Heart left ventricle (tissue), 16 donors: ENCODE results near the gene PADI4. TPM values are rescaled to one million over a fixed set of nuclear protein-coding genes. Genes with fewer than 3 reads are reported as not detected.
"Not testable (repeated sequence)": the region's sequence is repeated elsewhere in the genome, so short reads cannot be mapped to it uniquely, and the experiment has no call there.

Experiments used
- ATAC-seq, 4 donors: fragments of 200-7000 bp; cut with Tn5 transposase; one replicate each; pipeline ENCODE4 v1.9.1; 2020 to 2022; ENCODE audit warnings: moderate library complexity in 4 of 4, mild to moderate bottlenecking in 3 of 4, moderate number of reproducible peaks in 1 of 4
- DNase-seq, 5 donors: peaks; one replicate each; pipeline ENCODE4 v3.0.0-alpha.2; 2020
- H3K27ac ChIP-seq, 12 donors: fragments of 200-600 bp; sonication (generic) in 4 of 12; one replicate each; pipeline versions ENCODE4 v1.5.0 to v1.8.0; 2016 to 2022; ENCODE audit warnings: mild to moderate bottlenecking in 2 of 12
- H3K27me3 ChIP-seq, 9 donors: fragments of 200-600 bp; sonication (generic) in 2 of 9; one replicate each; pipeline versions ENCODE4 v1.5.1 to v1.8.0; 2016 to 2022; ENCODE audit warnings: mild to moderate bottlenecking in 3 of 9
- H3K36me3 ChIP-seq, 9 donors: fragments of 200-600 bp; sonication (generic) in 2 of 9; one replicate each; pipeline versions ENCODE4 v1.5.0 to v1.8.0; 2018 to 2022; ENCODE audit warnings: mild to moderate bottlenecking in 2 of 9
- H3K4me1 ChIP-seq, 12 donors: fragments of 200-600 bp; sonication (generic) in 4 of 12; one replicate each; pipeline versions ENCODE4 v1.5.0 to v1.8.0; 2016 to 2022; ENCODE audit warnings: mild to moderate bottlenecking in 3 of 12
- H3K4me3 ChIP-seq, 12 donors: fragments of 200-600 bp; sonication (generic) in 4 of 12; one replicate each; pipeline versions ENCODE4 v1.5.0 to v1.8.0; 2017 to 2022; ENCODE audit warnings: mild to moderate bottlenecking in 9 of 12, moderate library complexity in 4 of 12
- H3K9me3 ChIP-seq, 12 donors: fragments of 200-600 bp; sonication (generic) in 4 of 12; one replicate each; pipeline versions ENCODE4 v1.5.0 to v1.8.0; 2016 to 2022; ENCODE audit warnings: mild to moderate bottlenecking in 1 of 12
- CTCF ChIP-seq, 12 donors: fragments of 200-600 bp; sonication (generic) in 4 of 12; IDR thresholded peaks; one replicate each; pipeline versions ENCODE4 v1.5.0 to v1.8.0; 2018 to 2022; ENCODE audit warnings: antibody characterized with exemption in 12 of 12, mild to moderate bottlenecking in 5 of 12
- POLR2A ChIP-seq, 2 donors: fragments of 450-650 bp; IDR thresholded peaks; one replicate each; pipeline ENCODE4 v1.6.1; 2017; ENCODE audit warnings: antibody characterized with exemption in 2 of 2, mild to moderate bottlenecking in 2 of 2, moderate library complexity in 2 of 2
- WGBS, 4 donors: extraction: QIAGEN DNeasy Blood & Tissue Kit in 2 of 4; methylation state at CpG; one replicate each; pipeline versions ENCODE4 v1.1.5 to v1.1.7; 2013 to 2018; 5-methylcytosine and 5-hydroxymethylcytosine counted together
- intact Hi-C, 10 donors: fragments of 100-400 bp; cut with DNase I; formaldehyde crosslinking; loops; one replicate each; pipeline versions ENCODE4 v1.11.1 to v1.14.2; 2022
- polyA plus RNA-seq, 2 donors: library from polyadenylated mRNA; stranded (reverse); fragments of 200-250 nt; gene quantifications; one replicate each; pipeline ENCODE4 v1.2.3, GENCODE V29; 2013
- total RNA-seq, 9 donors: library from RNA; depleted of rRNA in 2 of 9; stranded (reverse); fragments of >200 nt in 2 of 9; fragmentation: NEBNext Ultra II Directional in 3 of 9; extraction: Animal tissue kit (Norgen Biotek cat#: 25700) in 3 of 9; gene quantifications; one replicate each; pipeline versions ENCODE4 v1.1.0 to v1.2.4, GENCODE V29; 2016 to 2023
- donor health status: ischemic (EF 13 %, LVEDD 7.1; RV severe dilation, severe dysfunction).
- donor health status: healthy with polysubstance abuse.
- donor health status: DM: no; HTN: yes; CAD: no.
- donor health status: DM: no; HTN: no; CAD: no.
- donor health status: ischemic (EF 25% LVEDD 6.9; RV normal size, moderate dysfunction).
- donor health status: ischemic (EF 25% LVEDD 5.7; RV mildly dilated, moderate dysfunction).
- donor health status: healthy.
- donor health status: DM: yes; HTN: yes; CAD: no.
- donor health status: ischemic (EF 35%, LVEDD 5.7; RV mildly dilated, moderate dysfunction).
- donor health status: nonischemic (EF 11% LVEDD 7.7; RV severe dilation, severe dysfunction).
- donor health status: DM: yes; HTN: yes; CAD: no.
- donor health status: PGD.
- donor health status: ischemic (EF 29% LVEDD 5.4; RV normal size, mild dysfunction).
- donor health status: nonischemic (EF 23%, LVEDD 6.1; RV moderate dilation, normal function).

The PADI4 gene
- total and polyA plus RNA-seq, 11 donors = 0.08 to 2.3 (median 0.35) TPM; not detected in 2

GRCh38 chr1:17338706-17339493 is 30.9 kb downstream of the PADI4 start:
- ATAC-seq = no peak
- peaks cover 0 to 2% (median 0%) of the 10 kb centered on the region in 12 donors for H3K9me3 ChIP-seq
- no peak overlapping the region for H3K4me3 ChIP-seq
- H3K27ac ChIP-seq = no peak overlapping the region
- peaks cover 0 to 39% (median 0%) of the 10 kb centered on the region in 9 donors for H3K27me3 ChIP-seq
- H3K4me1 ChIP-seq = no peaks in the 10 kb centered on the region
- 69 to 74% (median 71%) methylated on average over 15 of the region's 15 CpGs for WGBS, 4 donors
- H3K36me3 ChIP-seq = no peaks in the 10 kb centered on the region
- intact Hi-C loops = loop anchor here in 7 of 10 donors (5.0 to 10.0 kb wide), 4 partner anchors 212 to 282 kb away; no protein-coding TSS in a partner anchor
- TF ChIP-seq CTCF (IDR thresholded peaks at IDR 0.05) (no peak), POLR2A (IDR thresholded peaks at IDR 0.05) (no peak)
- no peak for DNase-seq

GRCh38 chr1:17339521-17339920 is 31.5 kb downstream of the PADI4 start:
- WGBS, 4 donors = 68 to 76% (median 74%) methylated on average over 7 of the region's 7 CpGs
- Histone ChIP-seq H3K36me3 (no peaks in the 10 kb centered on the region), H3K27ac (no peak overlapping the region), H3K9me3 (peaks cover 0 to 3% (median 0%) of the 10 kb centered on the region in 12 donors), H3K27me3 (peaks cover 0 to 39% (median 0%) of the 10 kb centered on the region in 9 donors), H3K4me3 (no peak overlapping the region), H3K4me1 (no peaks in the 10 kb centered on the region)
- TF ChIP-seq POLR2A (IDR thresholded peaks at IDR 0.05) (no peak), CTCF (IDR thresholded peaks at IDR 0.05) (no peak)
- no peak for ATAC-seq
- no peak for DNase-seq
- intact Hi-C loops = loop anchor here in 7 of 10 donors (5.0 to 10.0 kb wide), 4 partner anchors 212 to 282 kb away; no protein-coding TSS in a partner anchor

DNA sequence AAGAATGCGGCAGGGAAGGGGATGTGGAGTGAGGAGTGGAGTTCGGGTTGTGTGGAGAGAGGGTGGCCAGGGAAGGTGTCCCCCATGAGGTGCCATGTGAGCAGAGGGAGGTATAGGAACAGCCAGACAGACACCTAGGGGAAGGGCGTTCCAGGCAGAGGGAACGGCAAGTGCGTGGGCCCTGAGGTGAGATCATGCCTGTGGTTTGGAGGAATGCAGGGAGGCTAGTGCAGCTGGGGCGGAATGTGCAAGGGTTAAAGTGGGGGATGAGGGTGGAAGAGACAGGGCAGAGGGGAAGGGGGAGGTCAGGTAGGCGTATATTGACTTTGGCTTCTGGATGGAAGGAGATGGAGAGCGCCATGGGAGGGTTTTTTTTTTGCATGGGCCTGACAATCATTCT is 32.4 kb downstream of the PADI4 start:
- Histone ChIP-seq H3K4me1 (no peaks in the 10 kb centered on the region), H3K27ac (no peak overlapping the region), H3K4me3 (no peak overlapping the region), H3K36me3 (no peaks in the 10 kb centered on the region), H3K27me3 (peaks cover 0 to 39% (median 0%) of the 10 kb centered on the region in 9 donors), H3K9me3 (peaks cover 0 to 3% (median 0%) of the 10 kb centered on the region in 12 donors)
- WGBS, 4 donors = 64 to 81% (median 77%) methylated on average over 8 of the region's 8 CpGs
- no peak for DNase-seq
- intact Hi-C loops = no loop called here
- no peak for ATAC-seq
- TF ChIP-seq POLR2A (IDR thresholded peaks at IDR 0.05) = no peak
- no peak for TF ChIP-seq CTCF (IDR thresholded peaks at IDR 0.05)

- H3K36me3 ChIP-seq = no peaks in the 10 kb centered on the region
- H3K4me1 ChIP-seq = no peaks in the 10 kb centered on the region
- no peak overlapping the region for H3K4me3 ChIP-seq
- 65 to 84% (median 75%) methylated on average over 7 to 17 of the region's 17 CpGs for WGBS, 4 donors
- intact Hi-C loops = no loop called here
- ATAC-seq = no peak
- peaks cover 0 to 3% (median 0%) of the 10 kb centered on the region in 12 donors for H3K9me3 ChIP-seq
- TF ChIP-seq CTCF (IDR thresholded peaks at IDR 0.05) (no peak), POLR2A (IDR thresholded peaks at IDR 0.05) (no peak)
- peaks cover 0 to 37% (median 0%) of the 10 kb centered on the region in 9 donors for H3K27me3 ChIP-seq
- no peak for DNase-seq
- H3K27ac ChIP-seq = no peak overlapping the region
Observed at GRCh38 chr1:17342014-17342441, 34.0 kb downstream of the PADI4 start.

DNA sequence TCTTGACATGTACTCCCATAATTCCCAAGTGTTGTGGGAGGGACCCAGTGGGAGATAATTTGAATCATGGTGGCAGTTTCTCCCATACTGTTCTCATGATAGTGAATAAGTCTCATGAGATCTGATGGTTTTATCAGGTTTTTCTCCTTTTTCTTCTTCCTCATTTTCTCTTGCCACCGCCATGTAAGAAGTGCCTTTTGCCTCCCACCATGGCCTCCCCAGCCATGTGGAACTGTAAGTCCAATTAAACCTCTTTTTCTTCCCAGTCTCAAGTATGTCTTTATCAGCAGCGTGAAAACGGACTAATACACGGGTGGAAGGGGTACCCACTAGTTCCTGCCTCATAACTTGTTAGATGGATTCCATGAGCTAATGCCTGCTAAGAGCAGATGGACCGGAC is 37.5 kb downstream of the PADI4 start:
- ATAC-seq, H3K4me1 ChIP-seq, H3K9me3 ChIP-seq, intact Hi-C loops, H3K36me3 ChIP-seq, H3K27ac ChIP-seq, DNase-seq, H3K4me3 ChIP-seq: not testable (repeated sequence)
- H3K27me3 ChIP-seq = peaks cover 0 to 51% (median 3%) of the 10 kb centered on the region in 9 donors
- WGBS, 4 donors = 85 to 89% (median 86%) methylated on average over 5 of the region's 5 CpGs
